CD4-positive, alpha-beta T cell treated with Interleukin-17A for 1 hour (primary cell): Measurements from ENCODE around the gene ZNF296.

ENCODE experiments used
- DNase-seq: peaks from one replicate; pipeline ENCODE4 v3.0.0-alpha.2; 2020

The ZNF296 gene

DNA sequence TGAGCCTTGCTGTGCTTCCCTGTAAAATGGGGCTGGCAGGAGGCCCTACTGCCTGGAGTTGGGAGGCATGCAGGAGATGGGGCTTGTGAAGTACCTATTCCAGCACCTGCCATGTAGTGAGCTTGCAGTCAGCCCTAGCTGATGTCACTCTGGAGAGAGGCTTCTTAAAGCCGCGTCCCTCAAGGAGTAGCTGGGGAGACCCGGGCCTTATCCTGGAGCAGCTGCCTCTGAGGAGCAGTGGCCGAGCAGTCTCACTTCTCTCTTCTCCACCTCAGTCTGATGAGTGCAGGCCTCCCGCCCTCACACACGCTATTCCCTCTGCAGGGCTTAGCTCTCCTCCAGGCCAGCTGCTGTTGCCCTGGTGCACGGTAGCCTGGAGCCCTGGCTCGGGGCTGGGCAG is 19.4 kb downstream of the ZNF296 start:
- DNase-seq, result no peak

DNA sequence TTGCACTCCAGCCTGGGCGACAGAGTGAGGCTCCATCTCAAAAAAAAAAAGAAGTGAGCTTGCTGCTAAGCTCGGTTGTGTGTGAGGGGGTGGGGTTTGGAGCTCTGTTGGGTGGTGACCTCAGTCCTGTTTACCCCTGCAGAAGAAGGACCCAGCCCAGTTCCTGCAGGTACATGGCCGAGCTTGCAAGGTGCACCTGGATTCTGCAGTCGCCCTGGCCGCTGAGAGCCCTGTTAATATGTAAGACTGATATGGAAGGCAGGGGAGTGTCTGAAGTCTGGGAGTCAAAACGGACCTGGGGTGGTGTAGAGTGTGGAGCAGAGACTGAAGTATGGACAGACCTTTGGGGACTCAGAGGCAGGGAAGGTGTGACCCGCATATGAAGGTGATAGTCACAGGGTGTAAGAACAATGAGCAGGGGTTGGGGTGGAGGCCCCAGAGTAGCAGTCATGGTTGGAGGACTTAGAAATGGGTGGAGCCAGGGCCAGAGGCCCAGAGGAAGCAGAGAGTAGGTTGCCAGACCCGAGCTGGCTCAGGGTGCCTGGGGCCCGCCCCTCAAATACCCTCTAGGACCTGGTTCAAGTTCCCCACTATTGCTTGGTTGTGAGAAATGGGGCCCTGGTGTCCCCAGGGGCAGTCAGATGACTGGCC is 24.2 kb downstream of the ZNF296 start:
- DNase-seq, result no peak

DNA sequence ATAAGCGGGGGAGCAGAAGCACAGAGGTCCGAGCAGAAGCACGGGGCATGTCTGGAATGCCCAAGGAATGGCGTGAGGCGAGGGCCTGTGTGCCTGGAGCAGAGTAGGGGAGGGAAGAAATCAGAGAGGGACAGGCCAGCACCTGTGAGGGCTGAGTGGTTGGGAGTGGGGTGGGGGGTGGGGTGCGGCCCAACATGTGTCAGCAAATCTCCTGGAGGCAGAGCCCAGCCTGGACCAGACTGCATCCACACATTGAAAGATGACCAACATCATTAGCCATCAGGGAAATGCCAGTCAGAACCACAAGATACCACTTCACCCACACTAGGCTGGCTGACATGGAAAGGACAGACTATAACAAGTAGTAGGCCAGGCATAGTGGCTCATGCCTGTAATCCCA is 26.2 kb downstream of the ZNF296 start:
- DNase-seq, result no peak

DNA sequence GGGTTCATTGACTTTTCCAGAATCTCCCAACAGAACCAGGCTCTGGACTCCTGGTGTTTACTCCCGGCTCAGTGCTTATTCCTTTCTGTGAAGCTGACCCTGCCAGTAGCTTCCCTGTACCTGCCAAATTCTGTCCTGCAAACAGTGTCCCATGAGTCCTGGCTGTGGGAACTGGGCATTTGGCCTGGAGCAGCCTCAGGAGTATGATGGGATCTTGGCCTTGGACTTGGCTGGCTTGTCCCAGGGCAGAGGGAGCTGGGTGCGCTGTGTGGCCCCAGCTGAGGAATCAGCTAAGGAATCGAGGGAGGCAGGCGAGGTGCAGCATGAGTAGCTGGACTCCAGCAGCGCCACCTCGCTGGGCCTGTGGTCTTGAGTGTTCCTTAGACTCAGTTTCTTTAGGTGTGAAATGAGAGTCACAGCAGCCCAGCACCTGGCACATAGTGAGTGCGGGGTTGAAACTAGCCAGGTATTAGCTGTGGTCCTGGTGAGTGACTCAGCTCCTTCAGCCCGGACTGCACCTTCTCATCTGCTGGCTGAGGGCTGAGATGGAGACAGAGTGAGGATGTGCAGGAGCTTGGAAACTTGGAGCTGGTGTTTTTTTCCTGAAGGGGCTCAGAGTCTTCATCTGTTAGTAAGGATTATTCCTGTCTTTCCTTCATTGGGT is 27.1 kb downstream of the ZNF296 start:
- no peak for DNase-seq

DNA sequence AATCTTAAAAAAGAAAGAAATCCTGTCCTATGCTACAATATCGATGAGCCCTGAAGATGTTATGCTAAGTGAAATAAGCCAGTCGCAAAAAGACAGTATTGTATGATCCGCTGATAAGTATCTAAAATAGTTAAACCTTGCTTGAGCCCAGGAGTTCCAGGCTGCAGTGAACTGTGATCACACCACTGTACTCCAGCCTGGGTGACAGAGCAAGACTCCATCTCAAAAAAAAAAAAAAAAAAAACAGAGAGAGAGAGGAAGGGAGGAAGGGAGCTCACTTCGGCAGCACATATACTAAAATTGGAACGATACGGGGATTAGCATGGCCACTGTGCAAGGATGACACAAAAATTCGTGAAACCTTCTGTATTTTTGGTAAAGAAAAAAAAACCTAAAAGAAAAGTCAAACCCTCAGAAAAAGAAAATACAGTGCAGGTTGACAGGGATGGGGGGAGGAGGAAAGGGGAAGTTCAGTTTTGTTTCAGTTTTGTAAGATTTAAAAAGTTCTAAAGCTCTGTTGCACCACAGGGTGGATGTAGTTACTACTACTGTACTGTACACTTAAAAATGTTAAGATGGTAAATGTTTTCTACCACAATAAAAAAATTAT is 29.0 kb downstream of the ZNF296 start:
- no peak for DNase-seq

DNA sequence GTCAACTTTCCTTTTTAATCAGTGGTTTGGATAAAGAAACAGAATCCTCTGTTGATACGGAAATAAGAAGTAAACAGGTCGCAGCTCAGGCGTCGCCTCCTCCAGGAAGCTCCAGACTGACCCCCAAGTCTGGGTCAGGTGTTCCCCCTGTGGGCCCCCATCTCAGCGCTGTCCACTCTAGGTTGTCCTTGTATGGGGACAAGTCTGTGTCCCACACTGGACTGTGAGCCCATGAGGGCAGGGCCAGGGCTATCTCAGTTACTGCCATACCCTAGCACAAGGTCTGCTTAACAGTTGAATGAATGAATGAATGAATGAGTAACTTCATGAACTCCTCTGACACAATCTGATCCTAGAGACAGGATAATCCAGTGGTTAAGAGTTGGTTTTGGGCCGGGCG is 29.9 kb downstream of the ZNF296 start:
- no peak for DNase-seq

DNA sequence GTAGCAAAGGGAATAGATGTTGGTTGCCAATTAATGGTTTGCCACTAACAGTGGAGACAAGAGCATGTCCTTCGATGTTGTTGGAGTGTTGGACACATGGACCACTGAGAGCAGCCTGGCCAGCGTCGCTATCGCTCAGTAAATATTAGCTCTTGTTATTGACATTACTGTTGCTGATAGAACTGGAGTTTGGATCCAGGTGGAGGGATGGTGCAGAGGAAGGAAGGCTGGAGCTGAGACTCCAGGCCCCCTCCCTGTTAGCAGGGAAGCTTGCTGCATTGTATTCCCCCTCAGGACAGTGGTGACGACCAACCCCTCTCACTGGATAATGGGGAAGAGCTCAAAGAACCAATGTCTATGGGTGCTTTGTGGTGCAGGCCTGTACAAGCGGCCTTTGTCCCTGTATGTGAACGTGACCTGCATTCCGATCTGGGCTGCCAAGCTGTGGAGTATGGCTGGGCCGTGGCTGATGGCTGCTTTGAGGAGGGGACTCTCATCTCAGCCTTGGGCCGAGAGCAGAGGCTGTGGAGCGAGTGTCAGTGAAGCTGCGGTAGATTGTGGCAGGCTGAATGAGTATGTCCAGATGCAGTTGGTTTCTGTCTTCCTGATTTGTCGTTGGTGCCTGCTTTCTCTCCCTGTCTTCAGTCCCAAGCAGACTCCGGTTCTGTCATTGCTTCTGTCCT is 30.5 kb downstream of the ZNF296 start:
- no peak for DNase-seq

DNA sequence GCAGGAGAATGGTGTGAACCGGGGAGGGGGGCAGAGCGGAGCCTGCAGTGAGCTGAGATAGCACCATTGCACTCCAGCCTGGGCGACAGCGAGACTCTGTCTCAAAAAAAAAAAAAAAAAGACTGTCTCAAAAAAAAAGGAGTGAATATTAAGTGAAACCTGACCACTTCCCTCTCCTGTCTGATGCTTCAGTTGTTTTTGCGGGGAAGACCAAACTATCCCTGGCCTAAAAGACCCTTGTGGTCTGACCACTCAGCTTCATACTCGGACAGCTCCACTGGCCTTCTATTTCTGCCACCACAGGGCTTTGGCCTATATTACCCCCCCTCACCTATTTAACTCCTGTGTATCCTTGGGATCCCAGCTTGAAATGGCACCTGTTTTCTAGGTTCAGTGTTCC is 35.2 kb downstream of the ZNF296 start:
- DNase-seq, result no peak

DNA sequence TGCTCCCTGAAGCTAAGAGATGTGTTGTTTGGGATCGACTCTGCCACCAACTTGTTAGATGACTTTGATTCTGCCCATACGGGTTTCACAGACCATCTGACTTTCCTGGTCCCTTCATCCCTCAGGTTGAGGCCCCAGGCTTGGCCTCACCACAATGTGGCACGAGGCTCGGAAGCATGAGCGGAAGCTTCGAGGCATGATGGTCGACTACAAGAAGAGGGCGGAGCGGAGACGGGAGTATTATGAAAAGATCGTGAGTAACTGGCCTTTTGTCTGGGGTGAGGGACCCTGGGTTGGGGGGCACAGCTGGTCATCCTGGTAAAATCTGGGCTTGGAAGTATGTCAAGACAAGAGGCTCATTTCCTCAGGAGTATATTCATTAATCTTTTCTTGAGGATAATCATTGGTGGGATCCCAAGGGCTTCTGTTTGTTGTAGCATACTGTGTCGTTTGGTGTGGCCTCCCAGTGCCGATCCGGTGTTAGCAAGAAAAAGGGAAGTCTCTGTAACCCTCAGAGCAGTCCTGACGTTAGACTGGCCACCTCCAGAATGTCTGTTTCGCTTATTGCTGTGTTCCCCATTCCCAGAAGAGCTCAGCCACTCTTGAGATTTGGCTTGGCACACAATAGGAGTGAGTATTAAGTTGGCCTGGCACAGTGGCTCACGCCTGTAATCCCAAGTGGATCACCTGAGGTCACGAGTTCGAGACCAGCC is 36.1 kb downstream of the ZNF296 start:
- DNase-seq, result no peak

DNA sequence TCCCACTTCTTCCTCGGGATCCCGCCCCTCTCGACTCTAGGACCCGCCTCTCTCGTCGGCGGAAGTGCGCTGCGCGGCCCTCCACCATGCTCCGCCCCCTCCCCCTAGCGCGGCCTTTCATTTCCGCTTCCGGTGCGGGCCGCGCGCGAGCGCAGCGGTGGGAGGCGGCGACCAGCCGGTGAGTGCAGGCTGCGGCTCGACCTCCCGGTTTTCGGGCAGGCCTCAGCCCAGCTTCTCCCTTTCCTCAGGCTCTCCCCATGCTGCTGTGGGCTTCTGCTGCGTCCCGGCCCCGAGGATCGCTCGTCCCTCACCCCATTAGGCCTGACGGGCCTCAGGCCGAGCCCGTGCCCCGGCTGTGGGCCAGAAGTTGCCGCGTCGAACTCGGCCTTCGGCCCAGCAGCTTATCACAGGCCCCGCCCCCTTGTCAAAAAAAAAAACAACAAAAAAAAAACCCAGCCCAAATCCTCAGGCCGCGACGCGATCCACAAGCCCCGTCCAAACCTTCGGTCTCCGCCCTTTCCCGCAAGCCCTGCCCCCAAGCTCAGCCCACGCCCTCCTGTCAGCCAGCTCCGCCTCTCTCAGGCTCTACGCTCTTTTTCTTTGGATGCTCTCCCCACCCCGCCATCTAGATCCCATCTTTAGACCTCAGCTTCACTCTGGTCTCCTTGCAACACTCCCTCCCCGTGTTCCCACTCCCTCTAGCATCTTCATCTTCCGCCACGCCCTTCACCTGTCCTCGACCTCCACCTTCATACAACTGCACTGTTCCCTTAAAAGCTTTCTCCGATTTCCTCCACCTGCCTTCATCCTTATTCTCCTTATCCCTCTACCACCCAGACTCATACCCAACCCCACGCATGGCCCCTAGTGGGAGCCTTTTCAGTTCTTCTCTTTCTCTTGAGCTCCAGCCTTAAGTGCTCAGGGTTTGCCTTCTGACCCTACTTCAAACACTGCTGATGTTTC is 37.1 kb downstream of the ZNF296 start, which contains the start of gene CLASRP:
Gene CLASRP, plus strand, starts transcription at position 115 of the 963 bp plus-strand sequence. CDS start 1,168 bp downstream, outside the sequence.
- DNase-seq, result peak; percentile 88

DNA sequence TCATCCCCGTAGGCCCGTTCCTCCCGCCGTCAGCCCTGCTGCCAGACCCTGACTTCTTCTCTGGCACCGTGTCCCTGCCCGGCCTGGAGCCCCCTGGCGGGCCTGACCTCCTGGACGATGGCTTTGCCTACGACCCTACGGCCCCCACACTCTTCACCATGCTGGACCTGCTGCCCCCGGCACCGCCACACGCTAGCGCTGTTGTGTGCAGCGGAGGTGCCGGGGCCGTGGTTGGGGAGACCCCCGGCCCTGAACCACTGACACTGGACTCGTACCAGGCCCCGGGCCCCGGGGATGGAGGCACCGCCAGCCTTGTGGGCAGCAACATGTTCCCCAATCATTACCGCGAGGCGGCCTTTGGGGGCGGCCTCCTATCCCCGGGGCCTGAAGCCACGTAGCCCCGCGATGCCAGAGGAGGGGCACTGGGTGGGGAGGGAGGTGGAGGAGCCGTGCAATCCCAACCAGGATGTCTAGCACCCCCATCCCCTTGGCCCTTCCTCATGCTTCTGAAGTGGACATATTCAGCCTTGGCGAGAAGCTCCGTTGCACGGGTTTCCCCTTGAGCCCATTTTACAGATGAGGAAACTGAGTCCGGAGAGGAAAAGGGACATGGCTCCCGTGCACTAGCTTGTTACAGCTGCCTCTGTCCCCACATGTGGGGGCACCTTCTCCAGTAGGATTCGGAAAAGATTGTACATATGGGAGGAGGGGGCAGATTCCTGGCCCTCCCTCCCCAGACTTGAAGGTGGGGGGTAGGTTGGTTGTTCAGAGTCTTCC is 38.7 kb downstream of the ZNF296 start:
- no peak for DNase-seq

DNA sequence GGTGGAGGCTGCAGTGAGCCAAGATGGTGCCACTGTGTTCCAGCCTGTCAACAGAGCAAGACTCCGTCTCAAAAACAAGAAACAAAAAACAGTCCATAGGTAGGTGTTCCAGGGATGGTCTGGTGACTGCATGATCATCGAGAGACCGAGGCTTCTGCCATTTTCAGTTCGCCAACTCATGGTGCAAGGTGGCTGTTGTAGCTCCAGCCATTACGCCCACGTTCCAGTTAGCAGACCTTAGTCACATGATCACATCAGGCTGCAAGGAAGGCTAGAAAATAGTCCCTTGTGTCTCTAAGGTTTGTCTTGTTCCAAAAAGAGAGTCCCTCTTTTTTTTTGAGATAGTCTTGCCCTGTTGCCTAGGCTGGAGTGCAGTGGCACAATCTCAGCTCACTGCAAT is 40.5 kb downstream of the ZNF296 start:
- DNase-seq, result no peak

DNA sequence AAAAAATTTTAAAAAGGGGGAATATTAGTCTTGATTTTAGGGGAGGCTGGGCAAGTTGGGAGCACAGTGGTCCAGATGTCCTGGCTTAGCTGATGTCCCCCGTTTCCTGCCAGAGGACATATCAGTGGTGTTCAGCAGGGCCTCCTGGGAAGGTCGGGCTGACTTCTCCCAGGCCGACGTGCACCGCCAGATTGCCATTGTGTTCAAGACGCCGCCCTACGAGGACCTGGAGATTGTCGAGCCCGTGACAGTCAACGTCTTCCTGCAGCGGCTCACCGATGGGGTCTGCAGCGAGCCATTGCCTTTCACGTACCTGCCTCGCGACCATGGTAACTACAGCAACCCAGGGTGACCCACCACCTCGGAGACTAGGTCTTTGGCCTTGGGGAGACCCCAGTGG is 43.9 kb downstream of the ZNF296 start:
- DNase-seq, result no peak

DNA sequence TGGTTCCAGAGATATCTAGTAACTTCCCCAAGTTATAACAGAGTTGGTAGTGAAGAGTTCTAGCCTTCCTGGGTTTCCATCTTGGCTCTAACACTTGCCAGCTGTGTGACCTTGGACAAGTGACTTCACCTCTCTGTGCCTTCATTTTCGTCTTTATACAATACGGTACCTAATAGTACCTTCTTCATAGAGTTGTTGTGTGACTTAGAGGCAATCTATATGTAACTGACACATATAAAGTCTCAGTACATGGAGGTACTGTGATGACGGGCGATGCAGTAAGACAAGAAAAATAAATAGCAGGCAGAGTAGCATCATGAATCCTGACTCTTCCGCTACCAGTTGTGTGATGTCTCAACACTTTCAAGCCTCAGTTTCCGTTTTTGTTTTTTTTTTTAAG is 45.5 kb downstream of the ZNF296 start:
- DNase-seq, result no peak

DNA sequence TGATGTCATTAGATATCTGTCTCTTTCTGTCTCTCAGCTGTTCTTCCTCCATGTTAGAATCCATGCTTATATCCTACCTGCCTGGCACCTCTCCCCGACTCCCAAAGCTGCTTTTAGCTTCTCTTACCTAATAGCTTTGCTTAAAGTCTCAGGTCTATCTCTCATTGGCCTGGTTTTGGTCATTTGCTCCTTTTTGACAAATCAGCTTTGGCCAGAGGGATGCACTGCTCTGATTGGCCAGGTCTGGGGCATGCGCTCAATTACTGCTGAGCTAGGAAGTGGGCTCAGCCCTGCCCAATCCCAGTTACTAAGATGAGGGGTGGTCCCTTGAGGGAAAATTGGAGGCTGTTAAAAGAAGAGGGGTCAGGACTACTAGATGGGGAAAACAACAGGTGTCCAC is 48.9 kb downstream of the ZNF296 start:
- no peak for DNase-seq

DNA sequence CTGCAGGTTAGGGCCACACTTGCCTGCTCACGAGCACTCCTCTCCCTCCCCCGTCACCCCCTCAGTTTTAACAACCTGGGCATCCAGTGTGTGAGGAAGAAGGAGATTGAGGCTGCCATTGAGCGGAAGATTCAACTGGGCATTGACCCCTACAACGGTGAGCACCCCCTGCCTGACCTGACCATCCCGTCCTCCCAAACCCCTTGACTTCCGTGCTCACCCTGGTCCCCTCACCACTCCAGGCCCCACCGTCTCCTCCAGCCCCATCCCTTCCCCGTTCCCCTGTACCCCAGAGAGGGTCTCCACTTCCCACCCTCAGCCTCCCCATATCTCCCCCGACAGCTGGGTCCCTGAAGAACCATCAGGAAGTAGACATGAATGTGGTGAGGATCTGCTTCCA is 51.0 kb downstream of the ZNF296 start:
- DNase-seq, result no peak

DNA sequence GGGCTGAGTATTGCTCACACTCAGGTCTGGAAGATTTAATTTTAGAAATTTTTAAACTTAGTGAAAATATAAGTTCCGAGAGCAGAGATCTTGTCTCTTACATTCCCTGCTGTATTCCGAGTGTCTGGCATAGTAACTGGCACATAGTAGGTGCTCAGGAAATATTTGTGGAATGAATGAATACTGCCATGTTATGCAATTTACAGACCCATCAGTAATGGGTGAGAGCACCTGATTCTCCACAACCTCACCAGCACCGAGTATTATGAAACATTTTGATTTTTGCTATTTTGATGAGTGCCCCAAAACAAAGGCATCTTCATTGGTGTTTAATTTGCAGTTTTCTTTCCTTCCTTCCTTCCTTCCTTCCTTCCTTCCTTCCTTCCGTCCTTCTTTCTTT is 53.2 kb downstream of the ZNF296 start:
- no peak for DNase-seq

DNA sequence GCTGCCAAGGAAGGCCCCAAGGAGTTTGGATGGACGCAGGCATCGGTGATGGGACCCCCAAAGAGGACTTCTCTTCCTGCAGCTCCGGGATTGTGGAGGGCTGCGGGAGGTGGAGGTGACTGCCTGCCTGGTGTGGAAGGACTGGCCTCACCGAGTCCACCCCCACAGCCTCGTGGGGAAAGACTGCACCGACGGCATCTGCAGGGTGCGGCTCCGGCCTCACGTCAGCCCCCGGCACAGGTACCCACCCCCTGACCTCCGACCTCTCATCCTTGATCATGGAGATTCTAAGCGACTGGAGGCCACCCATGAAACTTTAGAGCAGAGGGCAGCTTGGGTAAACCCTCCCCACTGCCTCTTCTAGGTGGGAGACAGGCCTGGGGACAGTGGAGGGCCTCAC is 54.3 kb downstream of the ZNF296 start:
- no peak for DNase-seq
